ENCODE results near the gene ATP10A.

DNA sequence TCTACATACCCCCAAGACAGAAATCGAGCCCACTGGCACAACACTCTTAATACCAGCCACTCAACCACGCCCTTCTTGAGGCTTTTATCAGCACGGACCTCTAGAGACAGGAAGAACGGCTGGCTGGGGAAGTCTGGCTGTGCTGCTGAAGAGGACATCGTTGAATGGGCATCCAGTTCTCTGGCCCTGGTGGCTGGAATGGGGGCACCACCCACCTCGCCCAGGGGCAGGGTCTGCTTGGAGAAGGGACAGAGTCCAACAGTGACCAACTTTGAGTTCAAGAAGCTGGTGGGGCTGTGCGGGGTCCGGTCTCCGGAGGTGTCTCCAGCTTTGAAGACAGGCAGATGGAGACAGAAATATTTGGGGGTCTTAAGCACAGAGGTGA, 77.5 kb downstream of the ATP10A start:
- TF ChIP-seq JUN (IDR thresholded peaks at IDR 0.05; ENCODE audit: borderline replicate concordance, low read depth, low read length), result no peak
- TF ChIP-seq JUN (CRISPR knock-in tag; IDR thresholded peaks at IDR 0.05; ENCODE audit: borderline replicate concordance), result no peak
- no peak for TF ChIP-seq POLR2A (conservative IDR thresholded peaks at IDR 0.05)
- TF ChIP-seq ZNF24 (IDR thresholded peaks at IDR 0.05), result no peak
- TF ChIP-seq POLR3A (IDR thresholded peaks at IDR 0.05; ENCODE audit: borderline replicate concordance, extremely low read depth, insufficient read depth, insufficient read length), result no peak
- TF ChIP-seq, protein P1, sequence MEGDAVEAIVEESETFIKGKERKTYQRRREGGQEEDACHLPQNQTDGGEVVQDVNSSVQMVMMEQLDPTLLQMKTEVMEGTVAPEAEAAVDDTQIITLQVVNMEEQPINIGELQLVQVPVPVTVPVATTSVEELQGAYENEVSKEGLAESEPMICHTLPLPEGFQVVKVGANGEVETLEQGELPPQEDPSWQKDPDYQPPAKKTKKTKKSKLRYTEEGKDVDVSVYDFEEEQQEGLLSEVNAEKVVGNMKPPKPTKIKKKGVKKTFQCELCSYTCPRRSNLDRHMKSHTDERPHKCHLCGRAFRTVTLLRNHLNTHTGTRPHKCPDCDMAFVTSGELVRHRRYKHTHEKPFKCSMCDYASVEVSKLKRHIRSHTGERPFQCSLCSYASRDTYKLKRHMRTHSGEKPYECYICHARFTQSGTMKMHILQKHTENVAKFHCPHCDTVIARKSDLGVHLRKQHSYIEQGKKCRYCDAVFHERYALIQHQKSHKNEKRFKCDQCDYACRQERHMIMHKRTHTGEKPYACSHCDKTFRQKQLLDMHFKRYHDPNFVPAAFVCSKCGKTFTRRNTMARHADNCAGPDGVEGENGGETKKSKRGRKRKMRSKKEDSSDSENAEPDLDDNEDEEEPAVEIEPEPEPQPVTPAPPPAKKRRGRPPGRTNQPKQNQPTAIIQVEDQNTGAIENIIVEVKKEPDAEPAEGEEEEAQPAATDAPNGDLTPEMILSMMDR (IDR thresholded peaks at IDR 0.05 in 2 of 3, conservative IDR thresholded peaks at IDR 0.05 in 1 of 3; ENCODE audit: insufficient read depth in 2 of 3, low read depth in 1 of 3, low read length in 3 of 3), result no peak
- no peak for TF ChIP-seq RBM22 (IDR thresholded peaks at IDR 0.05; ENCODE audit: low read depth, low read length, poor library complexity, severe bottlenecking)
